GM19324 (cell line): Measurements from ENCODE around the gene HECW1.
"Not testable (repeated sequence)": the region's sequence is repeated elsewhere in the genome, so short reads cannot be mapped to it uniquely, and the experiment has no call there.

ENCODE experiments used
- ATAC-seq: cut with Tn5 transposase; IDR thresholded peaks from one replicate; pipeline ENCODE4 v1.9.1; 2021; ENCODE audit warnings: mild to moderate bottlenecking, moderate library complexity; ENCODE audit not compliant: unreplicated experiment, low FRiP score

HECW1 gene

GRCh38 chr7:43586251-43586900 is 473.9 kb downstream of the HECW1 start:
- no peak for ATAC-seq

GRCh38 chr7:43588477-43589132 is 476.2 kb downstream of the HECW1 start:
- ATAC-seq: no peak

- ATAC-seq: no peak
These were observed 476.7 kb downstream of the HECW1 start for GRCh38 chr7:43589133-43589478.

- ATAC-seq: no peak
These were observed 477.3 kb downstream of the HECW1 start for GRCh38 chr7:43589728-43590127.

GRCh38 chr7:43590862-43591557 is 478.6 kb downstream of the HECW1 start:
- peak; percentile 44 for ATAC-seq

- ATAC-seq: no peak
These were observed 479.2 kb downstream of the HECW1 start for GRCh38 chr7:43591558-43592180.

GRCh38 chr7:43592326-43592725 is 479.9 kb downstream of the HECW1 start:
- ATAC-seq: no peak

- no peak for ATAC-seq
These were observed 480.6 kb downstream of the HECW1 start for GRCh38 chr7:43593010-43593409.

GRCh38 chr7:43594020-43594419 is 481.6 kb downstream of the HECW1 start:
- no peak for ATAC-seq

- ATAC-seq: not testable (repeated sequence)
These were observed 484.0 kb downstream of the HECW1 start for GRCh38 chr7:43596426-43596825.

GRCh38 chr7:43600056-43600455 is 487.6 kb downstream of the HECW1 start:
- ATAC-seq: no peak

GRCh38 chr7:43602256-43602655 is 489.8 kb downstream of the HECW1 start:
- no peak for ATAC-seq

GRCh38 chr7:43604251-43604650 is 491.8 kb downstream of the HECW1 start:
- no peak for ATAC-seq

- no peak for ATAC-seq
These were observed 496.6 kb downstream of the HECW1 start for GRCh38 chr7:43609097-43609496.

GRCh38 chr7:43612128-43612527 is 499.7 kb downstream of the HECW1 start:
- ATAC-seq: no peak

- ATAC-seq: no peak
These were observed 500.4 kb downstream of the HECW1 start for GRCh38 chr7:43612599-43613589.
